ENCODE results near the gene CDH22.
A peak's percentile ranks its signal among the peaks of the same experiment; 100 is the strongest.

CDH22 gene

GRCh38 chr20:46324379-46324778 is 16.1 kb upstream of the CDH22 start:
- H3K4me2 ChIP-seq (ENCODE audit: insufficient read depth, low read length, poor library complexity, severe bottlenecking): no peak overlapping the region
- no peak overlapping the region for H3K27ac ChIP-seq (replicated peaks; ENCODE audit: low read length)
- H3K4me3 ChIP-seq (ENCODE audit: low read length in 2 of 2): no peak overlapping the region
- no peak overlapping the region for H4K8ac ChIP-seq (ENCODE audit: low read depth, low read length)
- no peak overlapping the region for H2BK120ac ChIP-seq (ENCODE audit: low read depth, low read length)
- no peak overlapping the region for H3K9ac ChIP-seq (ENCODE audit: low read depth, low read length, poor library complexity)
- H3K23ac ChIP-seq (ENCODE audit: low read depth, low read length, poor library complexity): no peak overlapping the region
- H3K27me3 ChIP-seq (ENCODE audit: control insufficient read depth in 3 of 3, insufficient read depth in 3 of 3, low read depth in 1 of 3, low read length in 3 of 3): peaks cover 0 to 45% (median 1%) of the 10 kb centered on the region in 3 experiments
- H3K9me3 ChIP-seq (replicated peaks in 1 of 2; ENCODE audit: control insufficient read depth in 2 of 2, insufficient read depth in 1 of 2, low read depth in 1 of 2, low read length in 2 of 2): no peaks in the 10 kb centered on the region
- no peak overlapping the region for H2BK15ac ChIP-seq (ENCODE audit: low read length)
- H4K91ac ChIP-seq (ENCODE audit: low read depth, low read length, poor library complexity): no peak overlapping the region
- H3K14ac ChIP-seq (ENCODE audit: low read length): no peak overlapping the region
- no peak overlapping the region for H2BK5ac ChIP-seq (ENCODE audit: low read length)
- H3K36me3 ChIP-seq (replicated peaks in 1 of 2; ENCODE audit: control insufficient read depth in 2 of 2, insufficient read depth in 2 of 2, low read length in 2 of 2): no peaks in the 10 kb centered on the region
- H2AFZ ChIP-seq (ENCODE audit: low read length): no peak overlapping the region
- no peak overlapping the region for H2AK5ac ChIP-seq (ENCODE audit: low read depth, low read length)
- no peaks in the 10 kb centered on the region for H3K79me1 ChIP-seq (ENCODE audit: low read depth, low read length)
- no peak overlapping the region for H3K4ac ChIP-seq (ENCODE audit: low read length)
- H3K18ac ChIP-seq (ENCODE audit: low read length): no peak overlapping the region
- no peak overlapping the region for H2BK12ac ChIP-seq (ENCODE audit: low read length)
- no CpG with 5 or more reads among the region's 7 CpGs for WGBS, 2 donors (ENCODE audit: extremely low coverage in 2 of 2, insufficient read length in 2 of 2, insufficient replicate concordance in 1 of 2)
- H3K4me1 ChIP-seq (ENCODE audit: control insufficient read depth in 2 of 2, insufficient read depth in 1 of 2, low read depth in 1 of 2, low read length in 2 of 2): peaks cover 3 to 11% of the 10 kb centered on the region in 2 donors
- DNase-seq (ENCODE audit: low spot score): no peak

GRCh38 chr20:46323557-46323956 is 15.3 kb upstream of the CDH22 start:
- peak overlapping the region; percentile 3 for H2BK15ac ChIP-seq (ENCODE audit: low read length)
- H3K4me3 ChIP-seq (ENCODE audit: low read length in 2 of 2): no peak overlapping the region
- H3K27me3 ChIP-seq (ENCODE audit: control insufficient read depth in 3 of 3, insufficient read depth in 3 of 3, low read depth in 1 of 3, low read length in 3 of 3): peaks cover 0 to 53% (median 1%) of the 10 kb centered on the region in 3 experiments
- H3K9ac ChIP-seq (ENCODE audit: low read depth, low read length, poor library complexity): no peak overlapping the region
- no peak overlapping the region for H3K4me2 ChIP-seq (ENCODE audit: insufficient read depth, low read length, poor library complexity, severe bottlenecking)
- no peak overlapping the region for H3K4ac ChIP-seq (ENCODE audit: low read length)
- H4K91ac ChIP-seq (ENCODE audit: low read depth, low read length, poor library complexity): no peak overlapping the region
- no peak overlapping the region for H3K14ac ChIP-seq (ENCODE audit: low read length)
- peaks cover 2 to 8% of the 10 kb centered on the region in 2 donors for H3K4me1 ChIP-seq (ENCODE audit: control insufficient read depth in 2 of 2, insufficient read depth in 1 of 2, low read depth in 1 of 2, low read length in 2 of 2)
- H3K79me1 ChIP-seq (ENCODE audit: low read depth, low read length): no peaks in the 10 kb centered on the region
- H4K8ac ChIP-seq (ENCODE audit: low read depth, low read length): no peak overlapping the region
- no peak overlapping the region for H2AFZ ChIP-seq (ENCODE audit: low read length)
- H3K18ac ChIP-seq (ENCODE audit: low read length): peak overlapping the region; percentile 63
- no peak overlapping the region for H2BK12ac ChIP-seq (ENCODE audit: low read length)
- no peak overlapping the region for H2BK120ac ChIP-seq (ENCODE audit: low read depth, low read length)
- H3K36me3 ChIP-seq (replicated peaks in 1 of 2; ENCODE audit: control insufficient read depth in 2 of 2, insufficient read depth in 2 of 2, low read length in 2 of 2): no peaks in the 10 kb centered on the region
- WGBS, 2 donors (ENCODE audit: extremely low coverage in 2 of 2, insufficient read length in 2 of 2, insufficient replicate concordance in 1 of 2): no CpG with 5 or more reads among the region's 10 CpGs
- H2AK5ac ChIP-seq (ENCODE audit: low read depth, low read length): no peak overlapping the region
- DNase-seq (ENCODE audit: low spot score): no peak
- H2BK5ac ChIP-seq (ENCODE audit: low read length): no peak overlapping the region
- H3K27ac ChIP-seq (replicated peaks; ENCODE audit: low read length): no peak overlapping the region
- peak overlapping the region; percentile 8 for H3K23ac ChIP-seq (ENCODE audit: low read depth, low read length, poor library complexity)
- H3K9me3 ChIP-seq (replicated peaks in 1 of 2; ENCODE audit: control insufficient read depth in 2 of 2, insufficient read depth in 1 of 2, low read depth in 1 of 2, low read length in 2 of 2): no peaks in the 10 kb centered on the region

GRCh38 chr20:46322641-46323040 is 14.3 kb upstream of the CDH22 start:
- no CpG with 5 or more reads among the region's 8 CpGs for WGBS, 2 donors (ENCODE audit: extremely low coverage in 2 of 2, insufficient read length in 2 of 2, insufficient replicate concordance in 1 of 2)
- Histone ChIP-seq H4K91ac (ENCODE audit: low read depth, low read length, poor library complexity) (no peak overlapping the region), H2BK15ac (ENCODE audit: low read length) (no peak overlapping the region), H3K36me3 (replicated peaks in 1 of 2; ENCODE audit: control insufficient read depth in 2 of 2, insufficient read depth in 2 of 2, low read length in 2 of 2) (no peaks in the 10 kb centered on the region), H4K8ac (ENCODE audit: low read depth, low read length) (no peak overlapping the region), H3K4me2 (ENCODE audit: insufficient read depth, low read length, poor library complexity, severe bottlenecking) (no peak overlapping the region), H3K27me3 (ENCODE audit: control insufficient read depth in 3 of 3, insufficient read depth in 3 of 3, low read depth in 1 of 3, low read length in 3 of 3) (peaks cover 0 to 61% (median 1%) of the 10 kb centered on the region in 3 experiments), H3K14ac (ENCODE audit: low read length) (no peak overlapping the region), H3K9ac (ENCODE audit: low read depth, low read length, poor library complexity) (no peak overlapping the region), H3K23ac (ENCODE audit: low read depth, low read length, poor library complexity) (no peak overlapping the region), H2AFZ (ENCODE audit: low read length) (no peak overlapping the region), H2BK5ac (ENCODE audit: low read length) (no peak overlapping the region), H3K4ac (ENCODE audit: low read length) (no peak overlapping the region), H2AK5ac (ENCODE audit: low read depth, low read length) (no peak overlapping the region), H2BK120ac (ENCODE audit: low read depth, low read length) (no peak overlapping the region), H3K18ac (ENCODE audit: low read length) (no peak overlapping the region), H3K4me3 (ENCODE audit: low read length in 2 of 2) (no peak overlapping the region), H3K9me3 (replicated peaks in 1 of 2; ENCODE audit: control insufficient read depth in 2 of 2, insufficient read depth in 1 of 2, low read depth in 1 of 2, low read length in 2 of 2) (no peaks in the 10 kb centered on the region), H2BK12ac (ENCODE audit: low read length) (no peak overlapping the region), H3K27ac (replicated peaks; ENCODE audit: low read length) (no peak overlapping the region), H3K79me1 (ENCODE audit: low read depth, low read length) (no peaks in the 10 kb centered on the region), H3K4me1 (ENCODE audit: control insufficient read depth in 2 of 2, insufficient read depth in 1 of 2, low read depth in 1 of 2, low read length in 2 of 2) (peaks cover 0 to 4% of the 10 kb centered on the region in 2 donors)
- no peak for DNase-seq (ENCODE audit: low spot score)

- no peak overlapping the region for H3K14ac ChIP-seq (ENCODE audit: low read length)
- H3K27ac ChIP-seq (replicated peaks; ENCODE audit: low read length): no peak overlapping the region
- peak overlapping the region; percentile 52 for H3K18ac ChIP-seq (ENCODE audit: low read length)
- no peak overlapping the region for H4K91ac ChIP-seq (ENCODE audit: low read depth, low read length, poor library complexity)
- H3K23ac ChIP-seq (ENCODE audit: low read depth, low read length, poor library complexity): no peak overlapping the region
- H2BK12ac ChIP-seq (ENCODE audit: low read length): no peak overlapping the region
- H3K27me3 ChIP-seq (ENCODE audit: control insufficient read depth in 3 of 3, insufficient read depth in 3 of 3, low read depth in 1 of 3, low read length in 3 of 3): peaks cover 0 to 90% (median 15%) of the 10 kb centered on the region in 3 experiments
- H3K4me2 ChIP-seq (ENCODE audit: insufficient read depth, low read length, poor library complexity, severe bottlenecking): no peak overlapping the region
- H3K4ac ChIP-seq (ENCODE audit: low read length): no peak overlapping the region
- no peak overlapping the region for H4K8ac ChIP-seq (ENCODE audit: low read depth, low read length)
- no peak for DNase-seq (ENCODE audit: low spot score)
- H2AK5ac ChIP-seq (ENCODE audit: low read depth, low read length): no peak overlapping the region
- H2BK120ac ChIP-seq (ENCODE audit: low read depth, low read length): no peak overlapping the region
- H3K9me3 ChIP-seq (replicated peaks in 1 of 2; ENCODE audit: control insufficient read depth in 2 of 2, insufficient read depth in 1 of 2, low read depth in 1 of 2, low read length in 2 of 2): no peaks in the 10 kb centered on the region
- no peak overlapping the region for H2BK5ac ChIP-seq (ENCODE audit: low read length)
- H3K4me1 ChIP-seq (ENCODE audit: control insufficient read depth in 2 of 2, insufficient read depth in 1 of 2, low read depth in 1 of 2, low read length in 2 of 2): peaks cover 0 to 4% of the 10 kb centered on the region in 2 donors
- no peaks in the 10 kb centered on the region for H3K79me1 ChIP-seq (ENCODE audit: low read depth, low read length)
- no peak overlapping the region for H2AFZ ChIP-seq (ENCODE audit: low read length)
- no CpG with 5 or more reads among the region's 7 CpGs for WGBS, 2 donors (ENCODE audit: extremely low coverage in 2 of 2, insufficient read length in 2 of 2, insufficient replicate concordance in 1 of 2)
- no peaks in the 10 kb centered on the region for H3K36me3 ChIP-seq (replicated peaks in 1 of 2; ENCODE audit: control insufficient read depth in 2 of 2, insufficient read depth in 2 of 2, low read length in 2 of 2)
- H3K9ac ChIP-seq (ENCODE audit: low read depth, low read length, poor library complexity): no peak overlapping the region
- no peak overlapping the region for H3K4me3 ChIP-seq (ENCODE audit: low read length in 2 of 2)
- no peak overlapping the region for H2BK15ac ChIP-seq (ENCODE audit: low read length)
Observed at GRCh38 chr20:46317685-46318177, 9.4 kb upstream of the CDH22 start.

Data from neuronal stem cell (in vitro differentiated cells).